ENCODE measurements around the gene PAX8.

DNA sequence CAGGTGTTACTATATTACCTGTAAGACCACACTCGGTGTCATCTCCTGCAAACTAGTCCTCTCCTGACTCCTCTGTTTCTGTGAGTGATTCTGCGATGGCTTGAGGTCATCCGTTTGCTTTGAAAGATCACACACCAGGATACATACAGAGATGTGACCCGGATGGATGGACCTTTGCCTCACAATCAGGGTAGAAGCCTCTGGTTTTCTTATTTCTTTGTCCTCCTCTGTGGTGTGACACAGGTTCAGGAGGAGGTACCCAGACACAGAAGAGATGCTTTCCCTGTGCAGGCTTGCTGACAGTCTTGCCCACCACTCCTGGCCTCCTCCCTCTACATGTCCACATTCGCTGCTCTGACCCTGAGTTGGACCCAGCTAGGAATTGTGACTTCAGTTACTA, 70.3 kb downstream of the PAX8 start:
- TF ChIP-seq, protein P1, sequence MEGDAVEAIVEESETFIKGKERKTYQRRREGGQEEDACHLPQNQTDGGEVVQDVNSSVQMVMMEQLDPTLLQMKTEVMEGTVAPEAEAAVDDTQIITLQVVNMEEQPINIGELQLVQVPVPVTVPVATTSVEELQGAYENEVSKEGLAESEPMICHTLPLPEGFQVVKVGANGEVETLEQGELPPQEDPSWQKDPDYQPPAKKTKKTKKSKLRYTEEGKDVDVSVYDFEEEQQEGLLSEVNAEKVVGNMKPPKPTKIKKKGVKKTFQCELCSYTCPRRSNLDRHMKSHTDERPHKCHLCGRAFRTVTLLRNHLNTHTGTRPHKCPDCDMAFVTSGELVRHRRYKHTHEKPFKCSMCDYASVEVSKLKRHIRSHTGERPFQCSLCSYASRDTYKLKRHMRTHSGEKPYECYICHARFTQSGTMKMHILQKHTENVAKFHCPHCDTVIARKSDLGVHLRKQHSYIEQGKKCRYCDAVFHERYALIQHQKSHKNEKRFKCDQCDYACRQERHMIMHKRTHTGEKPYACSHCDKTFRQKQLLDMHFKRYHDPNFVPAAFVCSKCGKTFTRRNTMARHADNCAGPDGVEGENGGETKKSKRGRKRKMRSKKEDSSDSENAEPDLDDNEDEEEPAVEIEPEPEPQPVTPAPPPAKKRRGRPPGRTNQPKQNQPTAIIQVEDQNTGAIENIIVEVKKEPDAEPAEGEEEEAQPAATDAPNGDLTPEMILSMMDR (IDR thresholded peaks at IDR 0.05; ENCODE audit: insufficient read depth, low read length) = no peak
- TF ChIP-seq POLR2AphosphoS5 (IDR thresholded peaks at IDR 0.05; ENCODE audit: low read depth) (no peak), GABPA (IDR thresholded peaks at IDR 0.05; ENCODE audit: low read depth) (no peak)
- TF ChIP-seq, protein P2, sequence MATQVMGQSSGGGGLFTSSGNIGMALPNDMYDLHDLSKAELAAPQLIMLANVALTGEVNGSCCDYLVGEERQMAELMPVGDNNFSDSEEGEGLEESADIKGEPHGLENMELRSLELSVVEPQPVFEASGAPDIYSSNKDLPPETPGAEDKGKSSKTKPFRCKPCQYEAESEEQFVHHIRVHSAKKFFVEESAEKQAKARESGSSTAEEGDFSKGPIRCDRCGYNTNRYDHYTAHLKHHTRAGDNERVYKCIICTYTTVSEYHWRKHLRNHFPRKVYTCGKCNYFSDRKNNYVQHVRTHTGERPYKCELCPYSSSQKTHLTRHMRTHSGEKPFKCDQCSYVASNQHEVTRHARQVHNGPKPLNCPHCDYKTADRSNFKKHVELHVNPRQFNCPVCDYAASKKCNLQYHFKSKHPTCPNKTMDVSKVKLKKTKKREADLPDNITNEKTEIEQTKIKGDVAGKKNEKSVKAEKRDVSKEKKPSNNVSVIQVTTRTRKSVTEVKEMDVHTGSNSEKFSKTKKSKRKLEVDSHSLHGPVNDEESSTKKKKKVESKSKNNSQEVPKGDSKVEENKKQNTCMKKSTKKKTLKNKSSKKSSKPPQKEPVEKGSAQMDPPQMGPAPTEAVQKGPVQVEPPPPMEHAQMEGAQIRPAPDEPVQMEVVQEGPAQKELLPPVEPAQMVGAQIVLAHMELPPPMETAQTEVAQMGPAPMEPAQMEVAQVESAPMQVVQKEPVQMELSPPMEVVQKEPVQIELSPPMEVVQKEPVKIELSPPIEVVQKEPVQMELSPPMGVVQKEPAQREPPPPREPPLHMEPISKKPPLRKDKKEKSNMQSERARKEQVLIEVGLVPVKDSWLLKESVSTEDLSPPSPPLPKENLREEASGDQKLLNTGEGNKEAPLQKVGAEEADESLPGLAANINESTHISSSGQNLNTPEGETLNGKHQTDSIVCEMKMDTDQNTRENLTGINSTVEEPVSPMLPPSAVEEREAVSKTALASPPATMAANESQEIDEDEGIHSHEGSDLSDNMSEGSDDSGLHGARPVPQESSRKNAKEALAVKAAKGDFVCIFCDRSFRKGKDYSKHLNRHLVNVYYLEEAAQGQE (IDR thresholded peaks at IDR 0.05; ENCODE audit: insufficient replicate concordance, low read depth) = no peak
